Putamen (tissue), 1 donor: Measurements from ENCODE around the gene SETX.
"Not testable (repeated sequence)": the region's sequence is repeated elsewhere in the genome, so short reads cannot be mapped to it uniquely, and the experiment has no call there.

ENCODE experiments used
- DNase-seq: peaks from one replicate; pipeline ENCODE4 v3.0.0-alpha.2; 2016; ENCODE audit warnings: low spot score

The SETX gene

DNA sequence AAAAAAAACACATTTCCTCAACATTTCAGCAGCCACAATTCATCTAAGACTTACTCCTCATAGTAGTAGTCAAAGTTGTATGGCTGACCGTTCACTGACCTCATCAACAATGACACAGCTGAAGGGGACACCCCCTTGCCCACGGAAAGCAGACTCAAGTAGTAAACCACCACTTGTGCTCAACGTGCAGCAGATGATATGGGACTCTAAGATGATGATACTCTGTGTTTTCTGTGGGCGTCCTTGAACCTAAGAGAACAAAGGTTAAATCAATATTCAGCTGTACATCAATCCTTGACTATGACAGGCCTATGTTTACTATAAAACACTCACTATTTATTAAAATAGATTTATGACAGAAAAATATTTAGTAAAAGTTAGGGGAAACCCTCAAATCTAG, 71.6 kb downstream of the SETX start:
- DNase-seq: no peak

GRCh38 chr9:132274861-132275260, 79.9 kb downstream of the SETX start:
- DNase-seq: no peak

GRCh38 chr9:132269704-132270516, 84.9 kb downstream of the SETX start:
- DNase-seq: not testable (repeated sequence)

GRCh38 chr9:132268725-132269352, 85.9 kb downstream of the SETX start:
- peak; percentile 47 for DNase-seq

GRCh38 chr9:132267660-132268059, 87.1 kb downstream of the SETX start:
- DNase-seq: no peak

GRCh38 chr9:132266017-132266416, 88.8 kb downstream of the SETX start:
- DNase-seq: no peak

- DNase-seq: no peak
Measured at GRCh38 chr9:132260846-132261245, 93.9 kb downstream of the SETX start.

GRCh38 chr9:132250324-132251262, 104.2 kb downstream of the SETX start:
- no peak for DNase-seq

GRCh38 chr9:132249690-132250089, 105.1 kb downstream of the SETX start:
- no peak for DNase-seq

DNA sequence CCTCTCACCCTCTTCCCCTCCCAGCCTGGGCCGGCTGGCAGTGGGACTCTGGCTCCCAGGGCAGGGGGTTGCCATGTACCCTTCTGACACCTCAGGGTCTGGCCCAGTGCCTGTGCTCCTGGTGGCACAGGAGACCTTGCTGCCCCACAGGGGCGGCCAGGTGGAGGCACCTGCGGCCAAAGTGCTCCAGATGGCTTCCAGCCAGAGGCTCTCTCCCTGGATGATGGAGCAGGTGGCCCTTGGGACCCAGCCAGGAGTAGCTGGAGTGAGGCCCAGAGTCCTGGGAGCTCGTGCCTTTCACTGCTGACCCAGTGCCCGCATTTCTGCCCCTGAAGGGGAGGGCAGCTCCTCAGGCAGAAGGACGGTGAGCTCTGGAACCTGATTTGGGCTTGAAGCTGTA, 105.7 kb downstream of the SETX start:
- no peak for DNase-seq

- no peak for DNase-seq
Measured at GRCh38 chr9:132247942-132248341, 106.8 kb downstream of the SETX start.

DNA sequence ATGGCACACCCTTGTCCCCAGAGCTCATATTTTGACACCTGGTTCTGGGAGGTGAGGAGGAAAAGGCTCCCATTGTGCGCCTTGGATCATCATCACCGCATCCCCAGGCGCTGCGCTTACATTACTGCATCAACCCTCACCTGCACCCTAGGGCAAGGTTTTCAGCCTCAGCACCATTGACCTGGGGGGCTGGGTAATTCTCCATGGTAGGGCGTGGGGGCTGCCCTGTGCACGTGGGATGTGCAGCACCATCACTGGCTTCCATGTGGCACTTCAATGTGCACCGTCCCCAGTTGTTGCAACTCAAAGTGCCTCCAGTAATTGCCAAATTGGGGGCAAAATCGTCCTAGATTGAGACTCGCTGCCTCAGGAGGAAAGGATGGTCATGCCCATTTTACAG, 109.3 kb downstream of the SETX start:
- DNase-seq: no peak

GRCh38 chr9:132244582-132245455, 110.0 kb downstream of the SETX start:
- no peak for DNase-seq

GRCh38 chr9:132243156-132244074, 111.4 kb downstream of the SETX start:
- no peak for DNase-seq

GRCh38 chr9:132242621-132243155, 112.1 kb downstream of the SETX start:
- DNase-seq: no peak

DNA sequence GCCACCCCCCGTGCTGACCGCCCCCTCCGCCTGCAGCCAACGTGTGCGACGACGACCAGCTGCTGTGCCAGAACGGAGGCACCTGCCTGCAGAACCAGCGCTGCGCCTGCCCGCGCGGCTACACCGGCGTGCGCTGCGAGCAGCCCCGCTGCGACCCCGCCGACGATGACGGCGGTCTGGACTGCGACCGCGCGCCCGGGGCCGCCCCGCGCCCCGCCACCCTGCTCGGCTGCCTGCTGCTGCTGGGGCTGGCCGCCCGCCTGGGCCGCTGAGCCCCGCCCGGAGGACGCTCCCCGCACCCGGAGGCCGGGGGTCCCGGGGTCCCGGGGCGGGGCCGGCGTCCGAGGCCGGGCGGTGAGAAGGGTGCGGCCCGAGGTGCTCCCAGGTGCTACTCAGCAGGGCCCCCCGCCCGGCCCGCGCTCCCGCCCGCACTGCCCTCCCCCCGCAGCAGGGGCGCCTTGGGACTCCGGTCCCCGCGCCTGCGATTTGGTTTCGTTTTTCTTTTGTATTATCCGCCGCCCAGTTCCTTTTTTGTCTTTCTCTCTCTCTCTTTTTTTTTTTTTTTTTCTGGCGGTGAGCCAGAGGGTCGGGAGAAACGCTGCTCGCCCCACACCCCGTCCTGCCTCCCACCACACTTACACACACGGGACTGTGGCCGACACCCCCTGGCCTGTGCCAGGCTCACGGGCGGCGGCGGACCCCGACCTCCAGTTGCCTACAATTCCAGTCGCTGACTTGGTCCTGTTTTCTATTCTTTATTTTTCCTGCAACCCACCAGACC, 112.8 kb downstream of the SETX start:
- DNase-seq: no peak

- DNase-seq: no peak
Measured at GRCh38 chr9:132241483-132241839, 113.3 kb downstream of the SETX start.

DNA sequence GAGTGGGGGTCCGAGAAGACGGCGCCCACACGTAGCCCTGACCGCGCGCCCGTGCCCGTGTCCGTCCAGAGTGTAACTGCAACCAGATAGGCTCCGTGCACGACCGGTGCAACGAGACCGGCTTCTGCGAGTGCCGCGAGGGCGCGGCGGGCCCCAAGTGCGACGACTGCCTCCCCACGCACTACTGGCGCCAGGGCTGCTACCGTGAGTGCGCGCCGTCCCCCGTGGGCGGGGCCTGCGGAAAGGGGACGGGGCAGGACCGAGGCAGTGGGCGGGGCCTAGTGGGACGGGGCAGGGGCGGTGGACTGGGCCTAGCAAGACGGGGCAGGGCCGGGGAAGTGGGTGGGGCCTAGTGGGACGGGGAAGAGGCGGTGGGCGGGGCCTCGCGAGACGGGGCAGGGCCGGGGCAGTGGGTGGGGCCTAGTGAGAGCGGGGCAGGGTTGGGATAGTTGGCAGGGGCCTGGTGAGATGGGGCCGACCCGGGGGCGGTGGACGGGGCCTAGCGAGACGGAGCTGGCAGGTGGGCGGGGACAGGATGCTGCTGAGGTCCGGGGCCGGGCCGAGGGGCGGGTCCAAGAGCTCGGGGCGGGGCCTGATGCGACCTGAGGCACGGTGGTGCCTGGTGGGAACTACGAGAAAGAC, 113.8 kb downstream of the SETX start:
- DNase-seq: peak; percentile 89
